Measurements from ENCODE around the gene SLX4IP.
"Not testable (repeated sequence)": the region's sequence is repeated elsewhere in the genome, so short reads cannot be mapped to it uniquely, and the experiment has no call there.

SLX4IP gene

GRCh38 chr20:10609276-10609675, 174.2 kb downstream of the SLX4IP start:
- H3K4me3 ChIP-seq (replicated peaks in 1 of 2; ENCODE audit: low read depth in 2 of 2, low read length in 2 of 2), result no peak overlapping the region
- TF ChIP-seq CTCF (IDR thresholded peaks at IDR 0.05; ENCODE audit: low read depth, low read length), result no peak
- peak; percentile 85 to 91 for DNase-seq (ENCODE audit: low read depth in 2 of 2)

- no peak overlapping the region for H3K4me3 ChIP-seq (replicated peaks in 1 of 2; ENCODE audit: low read depth in 2 of 2, low read length in 2 of 2)
- TF ChIP-seq CTCF (IDR thresholded peaks at IDR 0.05; ENCODE audit: low read depth, low read length), result no peak
- DNase-seq (ENCODE audit: low read depth in 2 of 2), result peak; percentile 59 to 68
Observed at GRCh38 chr20:10609770-10610169, 174.7 kb downstream of the SLX4IP start.

GRCh38 chr20:10610251-10610650, 175.1 kb downstream of the SLX4IP start:
- no peak overlapping the region for H3K4me3 ChIP-seq (replicated peaks in 1 of 2; ENCODE audit: low read depth in 2 of 2, low read length in 2 of 2)
- no peak for TF ChIP-seq CTCF (IDR thresholded peaks at IDR 0.05; ENCODE audit: low read depth, low read length)
- DNase-seq (ENCODE audit: low read depth in 2 of 2), result peak; percentile 48 to 69

- TF ChIP-seq CTCF (IDR thresholded peaks at IDR 0.05; ENCODE audit: low read depth, low read length), result peak; percentile 64
- H3K4me3 ChIP-seq (replicated peaks in 1 of 2; ENCODE audit: low read depth in 2 of 2, low read length in 2 of 2), result no peak overlapping the region
- peak; percentile 61 to 72 for DNase-seq (ENCODE audit: low read depth in 2 of 2)
Observed at GRCh38 chr20:10611357-10611756, 176.3 kb downstream of the SLX4IP start.

- not testable (repeated sequence) for H3K4me3 ChIP-seq (replicated peaks in 1 of 2; ENCODE audit: low read depth in 2 of 2, low read length in 2 of 2); DNase-seq (ENCODE audit: low read depth in 2 of 2)
Observed at GRCh38 chr20:10613426-10613825, 178.3 kb downstream of the SLX4IP start.

GRCh38 chr20:10613911-10614310, 178.8 kb downstream of the SLX4IP start:
- no peak for TF ChIP-seq CTCF (IDR thresholded peaks at IDR 0.05; ENCODE audit: low read depth, low read length)
- DNase-seq (ENCODE audit: low read depth in 2 of 2), result no peak

GRCh38 chr20:10616212-10616611, 181.1 kb downstream of the SLX4IP start:
- H3K4me3 ChIP-seq (replicated peaks in 1 of 2; ENCODE audit: low read depth in 2 of 2, low read length in 2 of 2), result no peak overlapping the region
- DNase-seq (ENCODE audit: low read depth in 2 of 2), result no peak
- no peak for TF ChIP-seq CTCF (IDR thresholded peaks at IDR 0.05; ENCODE audit: low read depth, low read length)

More at GRCh38 chr20:10613911-10614310, 178.8 kb downstream of the SLX4IP start:
- no peak overlapping the region for H3K4me3 ChIP-seq (replicated peaks in 1 of 2; ENCODE audit: low read depth in 2 of 2, low read length in 2 of 2)

GRCh38 chr20:10617549-10618133, 182.5 kb downstream of the SLX4IP start:
- not testable (repeated sequence) for DNase-seq (ENCODE audit: low read depth in 2 of 2); H3K4me3 ChIP-seq (replicated peaks in 1 of 2; ENCODE audit: low read depth in 2 of 2, low read length in 2 of 2)

All from cardiac fibroblast (primary cell).